ENCODE data around the gene BAZ1A.
"Not testable (repeated sequence)": the region's sequence is repeated elsewhere in the genome, so short reads cannot be mapped to it uniquely, and the experiment has no call there.

Gene BAZ1A

GRCh38 chr14:34754687-34755086 is 120.5 kb downstream of the BAZ1A start:
- no CpG with 5 or more reads among the region's 1 CpG for WGBS, 2 experiments (ENCODE audit: insufficient coverage in 2 of 2)
- Histone ChIP-seq H3K4me1 (ENCODE audit: control insufficient read depth, insufficient read depth, low read length, poor library complexity, severe bottlenecking) (no peaks in the 10 kb centered on the region), H3K4me3 (ENCODE audit: extremely low read depth, insufficient read depth, low read length, poor library complexity, severe bottlenecking) (no peak overlapping the region), H3K27ac (ENCODE audit: low read depth, low read length, severe bottlenecking) (no peak overlapping the region), H3K36me3 (ENCODE audit: control insufficient read depth, insufficient read depth, low read length) (peaks cover 27% of the 10 kb centered on the region), H3K9me3 (ENCODE audit: control insufficient read depth, low read length) (no peaks in the 10 kb centered on the region)

GRCh38 chr14:34750670-34751069 is 124.5 kb downstream of the BAZ1A start:
- Histone ChIP-seq H3K27ac (ENCODE audit: low read depth, low read length, severe bottlenecking) (no peak overlapping the region), H3K9me3 (ENCODE audit: control insufficient read depth, low read length) (no peaks in the 10 kb centered on the region), H3K36me3 (ENCODE audit: control insufficient read depth, insufficient read depth, low read length) (peaks cover 11% of the 10 kb centered on the region), H3K4me1 (ENCODE audit: control insufficient read depth, insufficient read depth, low read length, poor library complexity, severe bottlenecking) (no peaks in the 10 kb centered on the region), H3K4me3 (ENCODE audit: extremely low read depth, insufficient read depth, low read length, poor library complexity, severe bottlenecking) (no peak overlapping the region)

- H3K4me3 ChIP-seq (ENCODE audit: extremely low read depth, insufficient read depth, low read length, poor library complexity, severe bottlenecking), result no peak overlapping the region
- WGBS, 2 experiments (ENCODE audit: insufficient coverage in 2 of 2), result 73 to 100% methylated on average over 2 of the region's 2 CpGs
- H3K9me3 ChIP-seq (ENCODE audit: control insufficient read depth, low read length), result no peaks in the 10 kb centered on the region
These were observed 124.9 kb downstream of the BAZ1A start for GRCh38 chr14:34750233-34750632.

GRCh38 chr14:34749408-34749807 is 125.8 kb downstream of the BAZ1A start:
- H3K36me3 ChIP-seq (ENCODE audit: control insufficient read depth, insufficient read depth, low read length), result peaks cover 11% of the 10 kb centered on the region
- H3K4me1 ChIP-seq (ENCODE audit: control insufficient read depth, insufficient read depth, low read length, poor library complexity, severe bottlenecking), result no peaks in the 10 kb centered on the region
- no peaks in the 10 kb centered on the region for H3K9me3 ChIP-seq (ENCODE audit: control insufficient read depth, low read length)
- no peak overlapping the region for H3K4me3 ChIP-seq (ENCODE audit: extremely low read depth, insufficient read depth, low read length, poor library complexity, severe bottlenecking)
- H3K27ac ChIP-seq (ENCODE audit: low read depth, low read length, severe bottlenecking), result no peak overlapping the region
- WGBS, 2 experiments (ENCODE audit: insufficient coverage in 2 of 2), result 74 to 100% methylated on average over 2 of the region's 6 CpGs

More at GRCh38 chr14:34750233-34750632, 124.9 kb downstream of the BAZ1A start:
- H3K4me1 ChIP-seq (ENCODE audit: control insufficient read depth, insufficient read depth, low read length, poor library complexity, severe bottlenecking), result no peaks in the 10 kb centered on the region
- no peak overlapping the region for H3K27ac ChIP-seq (ENCODE audit: low read depth, low read length, severe bottlenecking)
- H3K36me3 ChIP-seq (ENCODE audit: control insufficient read depth, insufficient read depth, low read length), result peaks cover 11% of the 10 kb centered on the region

- H3K9me3 ChIP-seq (ENCODE audit: control insufficient read depth, low read length), result no peaks in the 10 kb centered on the region
- no peak overlapping the region for H3K27ac ChIP-seq (ENCODE audit: low read depth, low read length, severe bottlenecking)
- no peaks in the 10 kb centered on the region for H3K4me1 ChIP-seq (ENCODE audit: control insufficient read depth, insufficient read depth, low read length, poor library complexity, severe bottlenecking)
- no peak overlapping the region for H3K4me3 ChIP-seq (ENCODE audit: extremely low read depth, insufficient read depth, low read length, poor library complexity, severe bottlenecking)
- no peaks in the 10 kb centered on the region for H3K36me3 ChIP-seq (ENCODE audit: control insufficient read depth, insufficient read depth, low read length)
- WGBS, 2 experiments (ENCODE audit: insufficient coverage in 2 of 2), result 86 to 93% methylated on average over 5 to 8 of the region's 8 CpGs
These were observed 132.7 kb downstream of the BAZ1A start for GRCh38 chr14:34742270-34743115.

GRCh38 chr14:34741840-34742239 is 133.3 kb downstream of the BAZ1A start:
- Histone ChIP-seq H3K4me3 (ENCODE audit: extremely low read depth, insufficient read depth, low read length, poor library complexity, severe bottlenecking) (no peak overlapping the region), H3K27ac (ENCODE audit: low read depth, low read length, severe bottlenecking) (no peak overlapping the region), H3K36me3 (ENCODE audit: control insufficient read depth, insufficient read depth, low read length) (no peaks in the 10 kb centered on the region), H3K4me1 (ENCODE audit: control insufficient read depth, insufficient read depth, low read length, poor library complexity, severe bottlenecking) (no peaks in the 10 kb centered on the region), H3K9me3 (ENCODE audit: control insufficient read depth, low read length) (no peaks in the 10 kb centered on the region)
- WGBS, 2 experiments (ENCODE audit: insufficient coverage in 2 of 2), result no CpG with 5 or more reads among the region's 1 CpG

- H3K9me3 ChIP-seq (ENCODE audit: control insufficient read depth, low read length); H3K4me3 ChIP-seq (ENCODE audit: extremely low read depth, insufficient read depth, low read length, poor library complexity, severe bottlenecking); H3K4me1 ChIP-seq (ENCODE audit: control insufficient read depth, insufficient read depth, low read length, poor library complexity, severe bottlenecking); H3K36me3 ChIP-seq (ENCODE audit: control insufficient read depth, insufficient read depth, low read length); H3K27ac ChIP-seq (ENCODE audit: low read depth, low read length, severe bottlenecking): not testable (repeated sequence)
- 89 to 93% methylated on average over 3 to 5 of the region's 6 CpGs for WGBS, 2 experiments (ENCODE audit: insufficient coverage in 2 of 2)
These were observed 135.0 kb downstream of the BAZ1A start for GRCh38 chr14:34740139-34740538.

- H3K9me3 ChIP-seq (ENCODE audit: control insufficient read depth, low read length); H3K4me3 ChIP-seq (ENCODE audit: extremely low read depth, insufficient read depth, low read length, poor library complexity, severe bottlenecking); H3K4me1 ChIP-seq (ENCODE audit: control insufficient read depth, insufficient read depth, low read length, poor library complexity, severe bottlenecking); H3K27ac ChIP-seq (ENCODE audit: low read depth, low read length, severe bottlenecking); H3K36me3 ChIP-seq (ENCODE audit: control insufficient read depth, insufficient read depth, low read length): not testable (repeated sequence)
- 90% methylated on average over 1 of the region's 4 CpGs; no CpG with 5 or more reads in 1 of the 2 experiments for WGBS, 2 experiments (ENCODE audit: insufficient coverage in 2 of 2)
These were observed 138.1 kb downstream of the BAZ1A start for GRCh38 chr14:34737079-34737478.

GRCh38 chr14:34733245-34733644 is 141.9 kb downstream of the BAZ1A start:
- no peak overlapping the region for H3K27ac ChIP-seq (ENCODE audit: low read depth, low read length, severe bottlenecking)
- H3K4me3 ChIP-seq (ENCODE audit: extremely low read depth, insufficient read depth, low read length, poor library complexity, severe bottlenecking), result no peak overlapping the region
- no peaks in the 10 kb centered on the region for H3K9me3 ChIP-seq (ENCODE audit: control insufficient read depth, low read length)
- H3K4me1 ChIP-seq (ENCODE audit: control insufficient read depth, insufficient read depth, low read length, poor library complexity, severe bottlenecking), result no peaks in the 10 kb centered on the region
- no peaks in the 10 kb centered on the region for H3K36me3 ChIP-seq (ENCODE audit: control insufficient read depth, insufficient read depth, low read length)
- WGBS, 2 experiments (ENCODE audit: insufficient coverage in 2 of 2), result 40 to 94% methylated on average over 1 to 2 of the region's 3 CpGs

GRCh38 chr14:34732802-34733201 is 142.4 kb downstream of the BAZ1A start:
- H3K9me3 ChIP-seq (ENCODE audit: control insufficient read depth, low read length), result no peaks in the 10 kb centered on the region
- WGBS, 2 experiments (ENCODE audit: insufficient coverage in 2 of 2), result 76 to 80% methylated on average over 3 to 4 of the region's 4 CpGs
- no peaks in the 10 kb centered on the region for H3K36me3 ChIP-seq (ENCODE audit: control insufficient read depth, insufficient read depth, low read length)
- H3K4me1 ChIP-seq (ENCODE audit: control insufficient read depth, insufficient read depth, low read length, poor library complexity, severe bottlenecking), result no peaks in the 10 kb centered on the region
- no peak overlapping the region for H3K4me3 ChIP-seq (ENCODE audit: extremely low read depth, insufficient read depth, low read length, poor library complexity, severe bottlenecking)
- no peak overlapping the region for H3K27ac ChIP-seq (ENCODE audit: low read depth, low read length, severe bottlenecking)

- Histone ChIP-seq H3K27ac (ENCODE audit: low read depth, low read length, severe bottlenecking) (no peak overlapping the region), H3K36me3 (ENCODE audit: control insufficient read depth, insufficient read depth, low read length) (no peaks in the 10 kb centered on the region), H3K9me3 (ENCODE audit: control insufficient read depth, low read length) (no peaks in the 10 kb centered on the region), H3K4me1 (ENCODE audit: control insufficient read depth, insufficient read depth, low read length, poor library complexity, severe bottlenecking) (peaks cover 2% of the 10 kb centered on the region), H3K4me3 (ENCODE audit: extremely low read depth, insufficient read depth, low read length, poor library complexity, severe bottlenecking) (no peak overlapping the region)
- 100% methylated on average over 1 of the region's 3 CpGs; no CpG with 5 or more reads in 1 of the 2 experiments for WGBS, 2 experiments (ENCODE audit: insufficient coverage in 2 of 2)
These were observed 151.3 kb downstream of the BAZ1A start for GRCh38 chr14:34723867-34724266.

Measured in mesodermal cell (in vitro differentiated cells).